Cortex of kidney (tissue), 1 donor: ENCODE measurements around the gene FCN1.

Experiments
- DNase-seq: peaks from one replicate; lab custom pipeline; 2025; lab: John Stamatoyannopoulos, UW

FCN1 gene

GRCh38 chr9:134951461-134951860 is 33.7 kb upstream of the FCN1 start:
- no peak for DNase-seq

GRCh38 chr9:134950386-134951210 is 32.9 kb upstream of the FCN1 start:
- DNase-seq, result no peak

- DNase-seq, result no peak
Observed at GRCh38 chr9:134949681-134950385, 32.1 kb upstream of the FCN1 start.

GRCh38 chr9:134948149-134948548 is 30.4 kb upstream of the FCN1 start:
- no peak for DNase-seq

- DNase-seq, result no peak
Observed at GRCh38 chr9:134947265-134947955, 29.7 kb upstream of the FCN1 start.

- no peak for DNase-seq
Observed at GRCh38 chr9:134946663-134947062, 29.0 kb upstream of the FCN1 start.

GRCh38 chr9:134945509-134946275 is 28.0 kb upstream of the FCN1 start:
- no peak for DNase-seq

- DNase-seq, result no peak
Observed at GRCh38 chr9:134944916-134945315, 27.2 kb upstream of the FCN1 start.

- DNase-seq, result no peak
Observed at GRCh38 chr9:134944351-134944802, 26.7 kb upstream of the FCN1 start.

GRCh38 chr9:134943836-134944235 is 26.1 kb upstream of the FCN1 start:
- DNase-seq, result no peak

- DNase-seq, result no peak
Observed at GRCh38 chr9:134943411-134943810, 25.7 kb upstream of the FCN1 start.

- no peak for DNase-seq
Observed at GRCh38 chr9:134942788-134943184, 25.1 kb upstream of the FCN1 start.

- no peak for DNase-seq
Observed at GRCh38 chr9:134942011-134942787, 24.5 kb upstream of the FCN1 start.

- no peak for DNase-seq
Observed at GRCh38 chr9:134940236-134941208, 22.8 kb upstream of the FCN1 start.

- DNase-seq, result no peak
Observed at GRCh38 chr9:134939836-134940235, 22.1 kb upstream of the FCN1 start.

- DNase-seq, result no peak
Observed at GRCh38 chr9:134939080-134939733, 21.5 kb upstream of the FCN1 start.

GRCh38 chr9:134938346-134939079 is 20.8 kb upstream of the FCN1 start:
- no peak for DNase-seq

GRCh38 chr9:134937566-134938345 is 20.0 kb upstream of the FCN1 start:
- no peak for DNase-seq
